Middle frontal gyrus (tissue), 1 donor: ENCODE results near the gene AKAP6.

ENCODE experiments used
- DNase-seq: peaks from one replicate; pipeline ENCODE4 v3.0.0-alpha.2; 2015; ENCODE audit warnings: low spot score; ENCODE audit errors: extremely low spot score

Gene AKAP6

GRCh38 chr14:32650665-32651064 is 321.6 kb downstream of the AKAP6 start:
- no peak for DNase-seq

GRCh38 chr14:32654106-32654505 is 325.0 kb downstream of the AKAP6 start:
- DNase-seq = no peak

GRCh38 chr14:32656601-32657000 is 327.5 kb downstream of the AKAP6 start:
- no peak for DNase-seq

GRCh38 chr14:32657081-32657480 is 328.0 kb downstream of the AKAP6 start:
- no peak for DNase-seq

- no peak for DNase-seq
Observed at GRCh38 chr14:32661216-32661615, 332.1 kb downstream of the AKAP6 start.

GRCh38 chr14:32662211-32662610 is 333.1 kb downstream of the AKAP6 start:
- DNase-seq = no peak

GRCh38 chr14:32666308-32666707 is 337.2 kb downstream of the AKAP6 start:
- no peak for DNase-seq

GRCh38 chr14:32667287-32667686 is 338.2 kb downstream of the AKAP6 start:
- no peak for DNase-seq

GRCh38 chr14:32667791-32668190 is 338.7 kb downstream of the AKAP6 start:
- no peak for DNase-seq

GRCh38 chr14:32669391-32669790 is 340.3 kb downstream of the AKAP6 start:
- DNase-seq = no peak

- no peak for DNase-seq
Observed at GRCh38 chr14:32675433-32675832, 346.3 kb downstream of the AKAP6 start.

- no peak for DNase-seq
Observed at GRCh38 chr14:32677129-32677780, 348.2 kb downstream of the AKAP6 start.

GRCh38 chr14:32678088-32678487 is 349.0 kb downstream of the AKAP6 start:
- DNase-seq = no peak

GRCh38 chr14:32679927-32680612 is 351.0 kb downstream of the AKAP6 start:
- DNase-seq = no peak

- no peak for DNase-seq
Observed at GRCh38 chr14:32681598-32681997, 352.5 kb downstream of the AKAP6 start.

- no peak for DNase-seq
Observed at GRCh38 chr14:32682214-32682613, 353.1 kb downstream of the AKAP6 start.

- DNase-seq = no peak
Observed at GRCh38 chr14:32683679-32684078, 354.6 kb downstream of the AKAP6 start.

GRCh38 chr14:32688941-32689340 is 359.8 kb downstream of the AKAP6 start:
- no peak for DNase-seq

GRCh38 chr14:32692441-32692840 is 363.3 kb downstream of the AKAP6 start:
- DNase-seq = no peak

GRCh38 chr14:32693114-32693513 is 364.0 kb downstream of the AKAP6 start:
- no peak for DNase-seq

- DNase-seq = no peak
Observed at GRCh38 chr14:32694795-32695449, 365.8 kb downstream of the AKAP6 start.

- no peak for DNase-seq
Observed at GRCh38 chr14:32696325-32697091, 367.4 kb downstream of the AKAP6 start.
